HG03521 (cell line): ENCODE results near the gene SPDYE8.
A peak's percentile ranks its signal among the peaks of the same experiment; 100 is the strongest.
"Not testable (repeated sequence)": the region's sequence is repeated elsewhere in the genome, so short reads cannot be mapped to it uniquely, and the experiment has no call there.

Experiments
- ATAC-seq: cut with Tn5 transposase; IDR thresholded peaks from one replicate; pipeline ENCODE4 v1.9.1; 2021; ENCODE audit warnings: mild to moderate bottlenecking, moderate library complexity; ENCODE audit not compliant: unreplicated experiment

SPDYE8 gene, protein sequence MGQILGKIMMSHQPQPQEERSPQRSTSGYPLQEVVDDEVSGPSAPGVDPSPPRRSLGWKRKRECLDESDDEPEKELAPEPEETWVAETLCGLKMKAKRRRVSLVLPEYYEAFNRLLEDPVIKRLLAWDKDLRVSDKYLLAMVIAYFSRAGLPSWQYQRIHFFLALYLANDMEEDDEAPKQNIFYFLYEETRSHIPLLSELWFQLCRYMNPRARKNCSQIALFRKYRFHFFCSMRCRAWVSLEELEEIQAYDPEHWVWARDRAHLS

DNA sequence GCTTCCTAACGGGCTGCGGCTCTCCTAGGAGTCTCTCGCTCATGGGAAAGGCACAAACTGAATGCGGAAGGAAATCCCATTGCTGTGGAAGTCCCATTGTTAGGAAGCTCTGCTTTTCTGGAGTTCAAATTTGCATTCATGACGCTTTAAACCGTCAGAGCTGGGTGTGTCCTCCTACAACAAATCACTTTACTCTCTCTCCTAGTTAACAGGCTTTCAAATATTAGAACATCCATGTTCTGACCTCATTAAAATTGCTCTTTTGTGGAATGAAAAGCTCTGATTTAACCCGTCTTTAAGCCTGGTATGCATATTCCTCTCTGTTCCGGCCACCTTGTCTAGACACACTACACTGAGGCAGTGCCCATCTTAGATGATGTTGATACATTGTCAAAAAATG is at the start of gene SPDYE8:
SPDYE8 (minus strand) TSS at position 101 of the 400 bp plus-strand sequence. CDS start 1,800 bp downstream, outside the sequence.
- ATAC-seq = not testable (repeated sequence)

DNA sequence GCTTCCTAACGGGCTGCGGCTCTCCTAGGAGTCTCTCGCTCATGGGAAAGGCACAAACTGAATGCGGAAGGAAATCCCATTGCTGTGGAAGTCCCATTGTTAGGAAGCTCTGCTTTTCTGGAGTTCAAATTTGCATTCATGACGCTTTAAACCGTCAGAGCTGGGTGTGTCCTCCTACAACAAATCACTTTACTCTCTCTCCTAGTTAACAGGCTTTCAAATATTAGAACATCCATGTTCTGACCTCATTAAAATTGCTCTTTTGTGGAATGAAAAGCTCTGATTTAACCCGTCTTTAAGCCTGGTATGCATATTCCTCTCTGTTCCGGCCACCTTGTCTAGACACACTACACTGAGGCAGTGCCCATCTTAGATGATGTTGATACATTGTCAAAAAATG is 28.2 kb upstream of the SPDYE8 start, which contains the start of gene SPDYE11:
SPDYE11 (minus strand) TSS at position 101 of the 400 bp plus-strand sequence. CDS start 1,800 bp downstream, outside the sequence.
- ATAC-seq = not testable (repeated sequence)

DNA sequence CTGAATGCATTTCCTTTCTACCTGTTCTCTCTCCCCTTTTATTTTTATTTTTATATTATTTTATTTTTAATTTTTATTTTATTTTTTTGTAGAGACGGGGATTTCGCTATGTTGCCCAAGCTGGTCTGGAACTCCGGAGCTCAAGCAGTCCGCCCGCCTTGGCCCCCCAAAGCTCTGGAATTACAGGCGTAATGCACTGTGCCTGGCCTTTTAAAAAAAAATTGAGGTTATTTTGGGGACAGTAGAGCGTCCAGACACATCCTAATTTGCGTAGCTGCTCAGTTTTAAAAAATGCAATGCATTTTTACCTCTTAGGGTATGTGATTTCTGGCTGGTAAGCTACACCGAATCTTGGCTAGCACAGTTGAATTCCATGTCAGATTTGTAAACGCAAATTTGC is 23.1 kb downstream of the SPDYE8 start:
- ATAC-seq = not testable (repeated sequence)

DNA sequence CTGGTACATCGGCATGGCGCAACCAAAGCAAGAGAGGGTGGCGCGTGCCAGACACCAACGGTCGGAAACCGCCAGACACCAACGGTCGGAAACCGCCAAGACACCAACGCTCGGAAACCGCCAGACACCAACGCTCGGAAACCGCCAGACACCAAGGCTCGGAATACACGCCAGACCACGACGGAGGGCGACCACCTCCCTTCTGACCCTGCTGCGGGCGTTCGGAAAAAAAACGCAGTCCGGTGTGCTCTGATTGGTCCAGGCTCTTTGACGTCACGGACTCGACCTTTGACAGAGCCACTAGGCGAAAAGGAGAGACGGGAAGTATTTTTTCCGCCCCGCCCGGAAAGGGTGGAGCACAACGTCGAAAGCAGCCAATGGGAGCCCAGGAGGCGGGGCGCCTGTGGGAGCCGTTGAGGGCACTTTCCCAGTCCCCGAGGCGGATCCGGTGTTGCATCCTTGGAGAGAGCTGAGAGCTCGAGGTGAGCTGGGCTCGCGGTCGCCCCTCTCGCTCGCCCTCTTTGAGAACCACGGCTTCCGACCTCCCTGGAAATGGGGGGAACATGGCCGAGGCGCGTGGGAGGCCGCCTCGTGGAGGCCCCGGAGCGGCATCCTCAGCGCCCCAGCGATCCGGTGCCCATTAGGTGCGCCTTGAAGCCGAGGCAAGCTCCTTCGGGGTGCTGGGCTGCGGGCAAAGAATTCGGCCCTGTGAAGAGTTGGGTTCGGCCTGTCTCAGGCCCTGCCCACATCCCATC is 23.7 kb downstream of the SPDYE8 start:
- ATAC-seq = peak; percentile 81

DNA sequence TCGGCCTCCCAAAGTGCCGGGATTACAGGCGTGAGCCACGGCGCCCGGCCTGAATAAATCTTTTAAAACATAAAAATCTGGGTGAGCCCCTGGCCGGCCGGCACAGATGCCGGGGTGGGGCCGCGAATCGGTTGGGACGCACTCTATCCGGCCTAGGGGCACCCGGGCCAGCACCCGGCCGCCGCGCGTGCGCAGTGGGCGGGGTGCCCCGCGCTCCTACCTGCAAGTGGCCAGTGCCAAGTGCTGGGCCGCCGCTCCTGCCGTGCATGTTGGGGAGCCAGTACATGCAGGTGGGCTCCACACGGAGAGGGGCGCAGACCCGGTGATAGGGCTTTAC is 24.2 kb downstream of the SPDYE8 start:
- ATAC-seq = peak; percentile 68

DNA sequence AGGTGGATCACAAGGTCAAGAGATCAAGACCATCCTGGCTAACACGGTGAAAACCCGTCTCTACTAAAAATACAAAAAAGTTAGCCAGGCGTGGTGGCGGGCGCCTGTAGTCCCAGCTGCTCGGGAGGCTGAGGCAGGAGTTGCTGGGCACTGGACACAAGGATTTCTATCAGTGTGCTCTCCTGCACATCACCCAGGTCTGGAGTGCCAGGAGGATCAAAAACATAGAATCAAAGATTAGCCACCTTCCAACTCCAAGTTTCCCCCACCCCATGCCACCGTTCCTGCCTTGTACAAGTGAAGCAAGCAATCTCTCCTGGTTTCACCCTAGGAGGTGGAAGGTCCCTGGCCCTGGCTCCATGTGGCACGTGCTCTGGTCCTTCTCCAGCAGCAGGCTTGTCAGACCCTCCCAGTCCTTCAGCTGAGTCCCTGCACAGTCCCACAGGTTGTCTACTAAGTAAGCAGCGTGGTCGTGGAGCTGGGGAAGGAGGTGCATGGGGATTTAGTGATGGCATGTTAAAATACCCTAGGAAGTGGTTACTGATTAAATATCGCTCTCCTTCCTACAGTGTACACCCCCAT is 31.6 kb downstream of the SPDYE8 start:
- ATAC-seq = not testable (repeated sequence)

DNA sequence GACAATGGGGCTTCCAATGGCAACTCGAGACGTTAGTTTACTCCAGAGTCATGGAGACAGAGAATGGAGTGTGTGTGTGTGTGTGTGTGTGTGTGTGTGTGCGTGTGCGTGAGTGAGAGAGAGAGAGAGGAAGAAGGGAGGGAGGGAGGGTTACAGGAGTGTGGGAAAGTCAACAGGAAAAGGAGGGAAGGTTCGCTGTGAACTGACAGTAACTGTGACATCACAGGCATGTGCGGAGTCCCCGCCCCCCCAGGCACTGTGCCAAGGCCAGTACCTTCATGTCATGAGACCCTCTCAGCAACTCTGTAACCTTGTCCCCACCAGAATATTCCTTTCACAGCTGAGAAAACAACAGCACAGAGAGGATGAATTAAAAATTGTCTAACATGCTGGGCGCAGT is 32.1 kb downstream of the SPDYE8 start:
- not testable (repeated sequence) for ATAC-seq

DNA sequence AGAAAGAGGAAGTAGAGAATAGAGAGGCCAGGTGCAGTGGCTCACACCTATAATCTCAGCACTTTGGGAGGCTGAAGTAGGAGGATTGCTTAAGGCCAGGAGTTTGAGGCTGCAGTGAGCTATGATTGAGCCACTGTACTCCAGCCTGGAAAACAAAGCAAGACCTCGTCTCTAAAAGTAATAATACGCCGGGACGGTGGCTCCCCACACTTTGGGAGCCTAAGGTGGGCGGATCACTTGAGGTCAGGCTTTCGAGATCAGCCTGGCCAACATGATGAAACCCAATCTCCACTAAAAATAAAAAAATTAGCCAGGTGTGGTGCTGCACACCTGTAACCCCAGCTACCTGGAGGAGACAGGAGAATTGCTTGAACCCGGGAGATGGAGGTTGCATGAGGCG is 34.1 kb downstream of the SPDYE8 start:
- ATAC-seq = not testable (repeated sequence)

DNA sequence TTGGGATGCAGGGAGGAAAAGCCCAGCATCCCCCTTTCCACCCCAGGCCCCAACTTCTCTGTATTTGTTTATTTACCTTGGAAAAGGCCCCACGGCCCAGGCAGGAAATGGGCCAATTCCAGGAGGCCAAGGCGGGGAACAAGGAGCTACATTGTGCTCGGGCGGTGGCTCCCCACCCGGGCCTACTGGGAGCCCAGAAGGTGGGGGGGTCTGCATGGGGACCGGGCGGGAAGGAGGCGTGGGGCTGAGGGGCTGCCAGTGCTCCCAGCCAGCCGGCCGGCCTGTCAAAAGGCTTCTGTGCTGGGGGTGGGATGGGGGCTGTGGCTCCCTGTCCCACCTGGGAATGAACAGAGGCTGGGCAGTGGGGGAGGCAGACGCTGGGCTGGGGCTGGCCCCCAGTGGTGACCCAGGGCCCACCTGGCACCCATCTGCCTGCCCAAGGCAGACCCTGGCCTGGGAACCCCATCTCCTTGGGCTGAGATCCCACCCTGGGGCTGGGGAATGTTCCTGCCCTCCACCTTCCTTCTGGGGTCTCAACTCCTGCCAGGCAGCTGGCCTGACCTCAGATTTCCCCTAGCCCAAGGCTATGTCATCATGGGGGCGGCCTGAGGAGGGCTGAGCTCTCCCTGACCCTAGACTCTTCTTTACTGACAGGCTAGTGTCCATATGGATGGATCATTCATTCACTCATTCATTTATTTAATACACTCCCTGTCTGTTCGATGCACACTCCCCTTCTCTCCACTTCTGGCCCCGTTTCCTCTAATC is 39.2 kb downstream of the SPDYE8 start:
- not testable (repeated sequence) for ATAC-seq

DNA sequence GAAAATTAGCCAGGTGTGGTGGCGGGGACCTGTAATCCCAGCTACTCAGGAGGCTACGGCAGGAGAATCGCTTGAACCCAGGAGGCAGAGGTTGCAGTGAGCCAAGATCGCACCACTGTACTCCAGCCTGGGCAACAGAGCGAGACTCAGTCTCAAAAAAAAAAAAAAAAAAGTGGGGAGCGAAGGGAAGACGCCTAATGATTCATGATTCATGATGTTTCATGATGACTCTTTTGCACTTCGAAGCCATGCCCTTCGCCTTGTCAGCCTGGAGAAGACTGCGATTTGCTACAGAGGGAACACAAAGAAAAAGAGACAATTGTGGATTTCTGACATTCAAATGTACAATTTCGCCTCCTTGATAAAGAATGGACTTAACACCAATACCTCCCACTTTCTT is 47.5 kb downstream of the SPDYE8 start:
- ATAC-seq = not testable (repeated sequence)

DNA sequence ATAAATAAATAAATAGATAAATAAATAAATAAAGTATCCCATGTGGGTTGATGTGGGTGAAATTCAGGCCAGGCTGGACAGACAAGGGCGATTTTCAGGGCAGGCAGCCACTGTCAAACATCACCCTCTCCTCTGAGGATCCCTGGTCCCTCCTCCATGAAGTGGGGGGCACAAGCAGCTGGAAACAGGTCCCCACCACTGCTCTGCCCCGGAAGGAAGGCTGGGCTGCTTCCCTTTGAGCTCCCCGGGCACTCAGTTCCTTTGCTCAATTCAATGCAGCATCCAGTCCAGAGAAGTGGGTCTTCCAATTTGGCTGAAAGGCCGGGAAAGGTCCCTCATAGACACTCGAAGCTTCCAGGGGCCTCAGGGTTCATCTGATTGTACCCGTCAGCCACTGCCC is 49.2 kb downstream of the SPDYE8 start:
- not testable (repeated sequence) for ATAC-seq

DNA sequence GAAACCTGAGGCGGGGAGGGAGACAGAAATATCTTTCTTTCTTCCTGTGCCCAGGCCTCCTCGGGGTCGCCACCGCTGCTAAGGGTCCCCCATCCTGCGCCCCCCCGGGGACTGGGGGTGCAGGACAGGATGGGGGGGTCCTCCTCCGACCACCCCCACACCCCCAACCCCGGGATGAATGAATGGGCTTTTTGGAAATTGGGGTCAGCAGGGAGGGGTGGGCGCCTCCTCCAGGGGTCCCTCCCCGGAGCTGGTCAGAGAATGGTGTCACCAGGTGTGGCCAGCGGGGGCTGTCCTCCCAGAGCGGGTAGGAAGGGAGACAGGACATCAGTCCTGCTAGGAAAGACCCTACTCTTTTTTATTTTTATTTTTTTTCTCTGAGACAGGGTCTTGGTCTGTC is 53.1 kb downstream of the SPDYE8 start:
- ATAC-seq = not testable (repeated sequence)

DNA sequence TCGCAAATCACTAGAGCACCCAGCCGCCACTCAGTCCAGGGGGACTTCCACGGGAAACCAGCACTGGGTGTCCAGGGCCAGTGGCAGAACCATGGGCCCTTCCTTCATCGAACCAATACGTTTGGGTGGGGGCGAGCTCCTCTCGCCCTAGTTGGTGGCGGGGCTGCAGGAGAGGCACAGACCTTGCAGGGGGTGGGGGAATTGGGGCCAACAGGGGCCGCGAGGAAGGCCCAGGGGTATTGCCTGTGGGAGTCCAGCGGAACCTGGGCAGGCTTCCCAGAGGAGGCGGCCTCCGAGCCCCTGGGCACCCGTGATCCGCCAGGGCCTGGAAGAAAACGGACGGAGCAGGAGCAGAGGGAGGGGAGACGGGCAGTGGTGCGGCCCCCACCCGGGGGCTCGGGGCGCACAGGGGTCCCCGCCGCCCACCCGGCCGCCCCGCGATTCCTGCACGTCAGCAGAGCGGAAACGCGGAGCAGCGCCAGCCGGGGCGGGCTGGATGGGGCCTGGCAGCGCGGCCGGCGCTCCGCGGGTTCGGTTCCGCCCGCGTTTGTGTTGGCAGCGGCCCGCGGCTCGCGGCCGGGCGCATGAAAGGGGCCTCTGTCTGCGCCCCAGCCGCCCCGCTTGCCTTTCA is 53.8 kb downstream of the SPDYE8 start:
- not testable (repeated sequence) for ATAC-seq

DNA sequence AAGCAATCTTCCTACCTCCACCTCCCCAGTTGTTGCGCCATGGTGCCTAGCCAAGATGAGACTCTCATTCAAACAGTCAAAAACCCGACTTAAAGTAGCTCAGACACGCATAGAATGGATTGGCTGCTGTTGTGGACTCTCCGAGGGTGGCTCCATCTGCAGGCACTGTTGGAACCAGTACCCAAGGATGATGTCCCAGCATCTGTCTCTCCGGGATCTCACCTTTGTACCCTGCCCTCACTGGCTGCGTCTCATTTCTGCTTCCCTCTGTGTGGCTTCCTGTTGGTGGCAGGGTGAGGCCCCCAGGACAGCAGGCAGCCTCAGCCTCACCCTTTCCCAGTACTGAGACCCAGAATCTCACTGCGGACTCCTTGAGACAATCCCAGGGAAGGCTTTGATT is 54.8 kb downstream of the SPDYE8 start:
- not testable (repeated sequence) for ATAC-seq

DNA sequence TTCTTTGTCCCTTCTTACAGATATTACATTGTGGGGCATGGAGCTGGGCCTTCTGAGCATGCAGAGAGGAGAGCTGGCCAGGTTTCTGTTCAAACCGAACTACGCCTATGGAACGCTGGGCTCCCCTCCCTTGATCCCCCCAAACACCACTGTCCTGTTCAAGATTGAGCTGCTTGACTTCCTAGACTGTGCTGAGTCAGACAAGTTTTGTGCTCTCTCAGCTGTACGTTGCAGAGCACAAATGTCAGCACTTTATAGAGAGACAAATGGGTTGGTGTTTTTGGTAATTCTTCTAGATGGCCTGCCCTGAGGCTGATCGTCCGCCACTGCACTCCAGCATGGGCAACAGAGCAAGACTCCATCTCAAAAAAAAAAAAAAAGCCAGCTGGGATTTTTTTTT is 58.1 kb downstream of the SPDYE8 start:
- ATAC-seq = not testable (repeated sequence)
